Ovary (tissue), 3 donors: ENCODE data around the gene ZBTB1.

Experiments
- CTCF ChIP-seq, 3 donors: fragments of 450-650 bp in 2 of 3; fragments of 200-600 bp in 1 of 3; IDR thresholded peaks; one replicate each; pipeline versions ENCODE4 v1.5.1 to v1.8.0; 2016 to 2022; ENCODE audit warnings: antibody characterized with exemption in 3 of 3, mild to moderate bottlenecking in 1 of 3
- EP300 ChIP-seq: sonication (generic); formaldehyde crosslinking; IDR thresholded peaks from one replicate; pipeline ENCODE4 v1.6.1; 2017; ENCODE audit warnings: antibody characterized with exemption
- POLR2A ChIP-seq: fragments of 450-650 bp; IDR thresholded peaks from one replicate; pipeline ENCODE4 v1.6.1; 2017; ENCODE audit warnings: antibody characterized with exemption, mild to moderate bottlenecking, moderate library complexity
- donor health status: DM: no; HTN: no; CAD: no.

- TF ChIP-seq CTCF (IDR thresholded peaks at IDR 0.05) = no peak
- no peak for TF ChIP-seq POLR2A
- no peak for TF ChIP-seq EP300
Measured at GRCh38 chr14:64502887-64503433, 1.6 kb upstream of the ZBTB1 start.
